HEK293 (cell line): ENCODE data around the gene FOXB1.

Experiments
- CTCF ChIA-PET: fragments of 350-600 bp; formaldehyde crosslinking; extraction: SDS; loops from one replicate; lab custom pipeline; 2021; ENCODE audit warnings: antibody characterized with exemption; lab: Yijun Ruan, JAX
- POLR2A ChIA-PET: fragments of 300-600 bp; formaldehyde crosslinking; extraction: SDS; loops from one replicate; lab custom pipeline; 2020; ENCODE audit warnings: antibody characterized with exemption, inconsistent platforms; lab: Yijun Ruan, JAX
- H3K27ac ChIP-seq: fragments of 200-500 bp; sonication (Bioruptor generic); 2 replicates; pipeline ENCODE4 v1.5.1; 2014; ENCODE audit warnings: low read depth, low read length, control low read depth, inconsistent platforms; ENCODE audit errors: extremely low read depth
- H3K36me3 ChIP-seq, 2 experiments: fragments of 200-500 bp in 1 of 2; sonication (Bioruptor generic) in 1 of 2; 1 replicate in 1 of 2; 2 replicates in 1 of 2; pipeline ENCODE4 v1.5.1; 2014 to 2017; ENCODE audit warnings: inconsistent platforms in 2 of 2, low read length in 2 of 2; ENCODE audit not compliant: control insufficient read depth in 2 of 2, insufficient read depth in 1 of 2
- H3K4me1 ChIP-seq: fragments of 200-500 bp; sonication (Bioruptor generic); 2 replicates; pipeline ENCODE4 v1.5.1; 2014; ENCODE audit warnings: mild to moderate bottlenecking, low read length, inconsistent platforms; ENCODE audit not compliant: control insufficient read depth, insufficient read depth
- H3K4me3 ChIP-seq: 2 replicates; pipeline ENCODE4 v1.5.1; 2011; ENCODE audit warnings: low read depth, mild to moderate bottlenecking, control low read depth, low read length, moderate library complexity
- H3K9me3 ChIP-seq: fragments of 200-500 bp; sonication (Bioruptor generic); 2 replicates; pipeline ENCODE4 v1.5.1; 2014; ENCODE audit warnings: low read depth, low read length, inconsistent platforms; ENCODE audit not compliant: control insufficient read depth, insufficient read depth
- BCL6B ChIP-seq: fragments of 450-650 bp; formaldehyde crosslinking; IDR thresholded peaks from 2 replicates; pipeline ENCODE4 v1.5.1; 2017; ENCODE audit warnings: missing biosample characterization, missing genetic modification characterization
- GLI4 ChIP-seq: fragments of 450-650 bp; formaldehyde crosslinking; IDR thresholded peaks from 2 replicates; pipeline ENCODE4 v1.5.1; 2016; ENCODE audit warnings: missing biosample characterization, missing genetic modification characterization
- HIC1 ChIP-seq: fragments of 450-650 bp; formaldehyde crosslinking; IDR thresholded peaks from 2 replicates; pipeline ENCODE4 v1.5.1; 2016; ENCODE audit warnings: missing biosample characterization, missing genetic modification characterization
- MYNN ChIP-seq: fragments of 450-650 bp; formaldehyde crosslinking; IDR thresholded peaks from 2 replicates; pipeline ENCODE4 v1.5.1; 2016; ENCODE audit warnings: missing biosample characterization, missing genetic modification characterization, borderline replicate concordance
- OSR2 ChIP-seq: fragments of 450-650 bp; formaldehyde crosslinking; IDR thresholded peaks from 2 replicates; pipeline ENCODE4 v1.5.1; 2016; ENCODE audit warnings: missing biosample characterization, missing genetic modification characterization
- PBX3 ChIP-seq: sonication (generic); formaldehyde crosslinking; IDR thresholded peaks from 2 replicates; pipeline ENCODE4 v1.8.1; 2022; ENCODE audit warnings: mild to moderate bottlenecking, moderate library complexity, missing genetic modification reagents
- RBAK ChIP-seq: fragments of 450-650 bp; formaldehyde crosslinking; IDR thresholded peaks from 2 replicates; pipeline ENCODE4 v1.5.1; 2016; ENCODE audit warnings: missing biosample characterization, missing genetic modification characterization
- SCRT2 ChIP-seq: fragments of 450-650 bp; formaldehyde crosslinking; IDR thresholded peaks from 2 replicates; pipeline ENCODE4 v1.5.1; 2016; ENCODE audit warnings: missing biosample characterization, missing genetic modification characterization
- TCF7L2 ChIP-seq: IDR thresholded peaks from 2 replicates; pipeline ENCODE4 v1.6.1; 2011; ENCODE audit warnings: low read depth, mild to moderate bottlenecking, inconsistent platforms, low read length, moderate library complexity, borderline replicate concordance
- ZBTB10 ChIP-seq: fragments of 450-650 bp; formaldehyde crosslinking; IDR thresholded peaks from 2 replicates; pipeline ENCODE4 v1.5.1; 2016; ENCODE audit warnings: missing biosample characterization, missing genetic modification characterization
- ZFHX2 ChIP-seq: fragments of 450-650 bp; formaldehyde crosslinking; conservative IDR thresholded peaks from 2 replicates; pipeline ENCODE4 v1.5.1; 2016; ENCODE audit warnings: missing biosample characterization, missing genetic modification characterization
- ZNF146 ChIP-seq: fragments of 450-650 bp; formaldehyde crosslinking; IDR thresholded peaks from 2 replicates; pipeline ENCODE4 v1.5.1; 2016; ENCODE audit warnings: missing biosample characterization, missing genetic modification characterization
- ZNF157 ChIP-seq: fragments of 450-650 bp; formaldehyde crosslinking; IDR thresholded peaks from 2 replicates; pipeline ENCODE4 v1.5.1; 2016; ENCODE audit warnings: missing biosample characterization, missing genetic modification characterization
- ZNF175 ChIP-seq: fragments of 450-650 bp; formaldehyde crosslinking; IDR thresholded peaks from 2 replicates; pipeline ENCODE4 v1.5.1; 2016; ENCODE audit warnings: missing biosample characterization, missing genetic modification characterization
- ZNF214 ChIP-seq: fragments of 450-650 bp; formaldehyde crosslinking; IDR thresholded peaks from 2 replicates; pipeline ENCODE4 v1.5.1; 2017; ENCODE audit warnings: missing biosample characterization, mild to moderate bottlenecking, missing genetic modification characterization, borderline replicate concordance
- ZNF292 ChIP-seq: fragments of 450-650 bp; formaldehyde crosslinking; IDR thresholded peaks from 2 replicates; pipeline ENCODE4 v1.5.1; 2016; ENCODE audit warnings: low read depth, missing biosample characterization, missing genetic modification characterization, borderline replicate concordance
- ZNF404 ChIP-seq: fragments of 450-650 bp; formaldehyde crosslinking; IDR thresholded peaks from 2 replicates; pipeline ENCODE4 v1.5.1; 2017; ENCODE audit warnings: missing biosample characterization, missing genetic modification characterization
- ZNF416 ChIP-seq: fragments of 450-650 bp; formaldehyde crosslinking; IDR thresholded peaks from 2 replicates; pipeline ENCODE4 v1.5.1; 2016; ENCODE audit warnings: missing biosample characterization, missing genetic modification characterization
- ZNF433 ChIP-seq: fragments of 450-650 bp; formaldehyde crosslinking; IDR thresholded peaks from 2 replicates; pipeline ENCODE4 v1.5.1; 2016; ENCODE audit warnings: missing biosample characterization, missing genetic modification characterization, low read depth
- ZNF514 ChIP-seq: fragments of 450-650 bp; formaldehyde crosslinking; IDR thresholded peaks from 2 replicates; pipeline ENCODE4 v1.5.1; 2016; ENCODE audit warnings: missing biosample characterization, missing genetic modification characterization
- ZNF544 ChIP-seq: fragments of 450-650 bp; formaldehyde crosslinking; IDR thresholded peaks from 2 replicates; pipeline ENCODE4 v1.5.0; 2017; ENCODE audit warnings: missing biosample characterization, missing genetic modification characterization
- ZNF561 ChIP-seq: fragments of 450-650 bp; IDR thresholded peaks from 2 replicates; pipeline ENCODE4 v1.5.1; 2018; ENCODE audit warnings: missing biosample characterization, missing genetic modification characterization, borderline replicate concordance
- ZNF585B ChIP-seq: fragments of 450-650 bp; formaldehyde crosslinking; IDR thresholded peaks from 2 replicates; pipeline ENCODE4 v1.5.1; 2016; ENCODE audit warnings: missing biosample characterization, missing genetic modification characterization
- ZNF701 ChIP-seq: fragments of 450-650 bp; formaldehyde crosslinking; IDR thresholded peaks from 2 replicates; pipeline ENCODE4 v1.5.1; 2016; ENCODE audit warnings: missing biosample characterization, missing genetic modification characterization
- ZSCAN18 ChIP-seq: fragments of 450-650 bp; formaldehyde crosslinking; IDR thresholded peaks from 2 replicates; pipeline ENCODE4 v1.5.1; 2016; ENCODE audit warnings: missing biosample characterization, missing genetic modification characterization

FOXB1 gene

GRCh38 chr15:60039316-60039715, 35.2 kb downstream of the FOXB1 start (continued):
- no peak for TF ChIP-seq ZNF544 (tag by site-specific recombination)
- no peak for TF ChIP-seq ZNF585B (tag by site-specific recombination)

- POLR2A ChIA-PET: no interaction called here
- no peak for TF ChIP-seq ZNF561 (tag by site-specific recombination)
- TF ChIP-seq ZBTB10 (tag by site-specific recombination): no peak
- no peak for TF ChIP-seq PBX3
- no peak for TF ChIP-seq GLI4
- TF ChIP-seq HIC1 (tag by site-specific recombination): no peak
- no peak for TF ChIP-seq RBAK (tag by site-specific recombination)
- no peak for TF ChIP-seq ZNF585B (tag by site-specific recombination)
- TF ChIP-seq ZNF544 (tag by site-specific recombination): no peak
- no peak for TF ChIP-seq ZNF701 (tag by site-specific recombination)
- no peak for TF ChIP-seq ZNF416
- TF ChIP-seq ZNF214 (tag by site-specific recombination): no peak
- TF ChIP-seq ZNF157 (tag by site-specific recombination): no peak
- no peak for TF ChIP-seq ZNF404 (tag by site-specific recombination)
- no peak for TF ChIP-seq ZNF292 (tag by site-specific recombination)
- H3K4me1 ChIP-seq: peaks cover 3% of the 10 kb centered on the region; the same call in 1 of the 2 replicates
Observed at GRCh38 chr15:60043744-60044435, 39.8 kb downstream of the FOXB1 start.

GRCh38 chr15:60044636-60045270, 40.6 kb downstream of the FOXB1 start:
- ChIA-PET POLR2A (no interaction called here), CTCF (no interaction called here)
- Histone ChIP-seq H3K27ac (no peak overlapping the region), H3K9me3 (no peaks in the 10 kb centered on the region), H3K4me3 (no peak overlapping the region), H3K4me1 (peaks cover 3% of the 10 kb centered on the region; the same call in 1 of the 2 replicates), H3K36me3 (no peaks in the 10 kb centered on the region)
- TF ChIP-seq OSR2 (tag by site-specific recombination) (peak; percentile 30; the same call in 1 of the 2 replicates), ZNF175 (tag by site-specific recombination) (no peak), MYNN (tag by site-specific recombination) (no peak), ZNF146 (tag by site-specific recombination) (no peak), ZNF514 (tag by site-specific recombination) (no peak), ZSCAN18 (tag by site-specific recombination) (no peak), BCL6B (tag by site-specific recombination) (peak; percentile 6; the same call in 1 of the 2 replicates), TCF7L2 (no peak), SCRT2 (peak; percentile 79), ZNF433 (tag by site-specific recombination) (no peak), ZFHX2 (tag by site-specific recombination) (peak; percentile 52)

More at GRCh38 chr15:60043744-60044435, 39.8 kb downstream of the FOXB1 start:
- Histone ChIP-seq H3K4me3 (no peak overlapping the region), H3K36me3 (no peaks in the 10 kb centered on the region), H3K27ac (no peak overlapping the region), H3K9me3 (no peaks in the 10 kb centered on the region)
- CTCF ChIA-PET: no interaction called here
